Brain microvascular endothelial cell (primary cell): ENCODE measurements around the gene LCN9.

ENCODE experiments used
- DNase-seq: peaks from one replicate; pipeline ENCODE4 v3.0.0-alpha.2; 2020
- H3K27ac ChIP-seq: fragments of 250-450 bp; sonication (Bioruptor Pico); 2 replicates; pipeline ENCODE4 v1.5.1; 2020; ENCODE audit warnings: mild to moderate bottlenecking, moderate library complexity
- H3K27me3 ChIP-seq: fragments of 250-450 bp; sonication (Bioruptor Pico); replicated peaks from 2 replicates; pipeline ENCODE4 v1.5.1; 2020; ENCODE audit warnings: mild to moderate bottlenecking
- H3K36me3 ChIP-seq: fragments of 250-450 bp; sonication (Bioruptor Pico); replicated peaks from 2 replicates; pipeline ENCODE4 v1.5.1; 2020; ENCODE audit warnings: mild to moderate bottlenecking
- H3K4me3 ChIP-seq: 2 replicates; pipeline ENCODE4 v1.5.1; 2011; ENCODE audit warnings: low read depth, mild to moderate bottlenecking, control low read depth, low read length, moderate library complexity
- CTCF ChIP-seq: IDR thresholded peaks from 2 replicates; pipeline ENCODE4 v1.5.1; 2011; ENCODE audit warnings: low read depth, mild to moderate bottlenecking, moderate library complexity, low read length, control low read depth, inconsistent platforms; ENCODE audit errors: missing control alignments
- in situ Hi-C: cut with HindIII; loops from 2 replicates; pipeline ENCODE4 v1.10.0; 2017; ENCODE audit warnings: low sequenced_read_pairs, low pct_ligation_motif_present

LCN9 gene

GRCh38 chr9:135683401-135684034 is 20.4 kb downstream of the LCN9 start:
- in situ Hi-C loops, result no loop called here
- TF ChIP-seq CTCF, result no peak
- no peak for DNase-seq

GRCh38 chr9:135684691-135685090 is 21.6 kb downstream of the LCN9 start:
- Histone ChIP-seq H3K36me3 (no peaks in the 10 kb centered on the region), H3K27me3 (no peaks in the 10 kb centered on the region), H3K4me3 (no peak overlapping the region), H3K27ac (no peak overlapping the region)
- no peak for TF ChIP-seq CTCF
- DNase-seq, result no peak
- in situ Hi-C loops, result no loop called here

More at GRCh38 chr9:135683401-135684034, 20.4 kb downstream of the LCN9 start:
- H3K27ac ChIP-seq, result no peak overlapping the region
- H3K4me3 ChIP-seq, result no peak overlapping the region
- H3K36me3 ChIP-seq, result no peaks in the 10 kb centered on the region
- H3K27me3 ChIP-seq, result no peaks in the 10 kb centered on the region

GRCh38 chr9:135687216-135687615 is 24.1 kb downstream of the LCN9 start:
- no peak overlapping the region for H3K27ac ChIP-seq
- no peaks in the 10 kb centered on the region for H3K27me3 ChIP-seq
- no peak for TF ChIP-seq CTCF
- no peak for DNase-seq
- H3K4me3 ChIP-seq, result no peak overlapping the region
- no peaks in the 10 kb centered on the region for H3K36me3 ChIP-seq
- in situ Hi-C loops, result no loop called here

GRCh38 chr9:135689011-135689410 is 25.9 kb downstream of the LCN9 start:
- no peak for TF ChIP-seq CTCF
- in situ Hi-C loops, result no loop called here
- Histone ChIP-seq H3K27ac (no peak overlapping the region), H3K4me3 (no peak overlapping the region), H3K27me3 (no peaks in the 10 kb centered on the region), H3K36me3 (no peaks in the 10 kb centered on the region)
- no peak for DNase-seq

- in situ Hi-C loops, result no loop called here
- H3K27ac ChIP-seq, result no peak overlapping the region
- no peak overlapping the region for H3K4me3 ChIP-seq
- TF ChIP-seq CTCF, result no peak
- H3K27me3 ChIP-seq, result no peaks in the 10 kb centered on the region
- no peaks in the 10 kb centered on the region for H3K36me3 ChIP-seq
- no peak for DNase-seq
Measured at GRCh38 chr9:135690836-135691570, 27.9 kb downstream of the LCN9 start.
